Measurements from ENCODE around the gene MEF2D.

The MEF2D gene

GRCh38 chr1:156476501-156477298 is 23.9 kb downstream of the MEF2D start:
- H3K9me3 ChIP-seq (replicated peaks; ENCODE audit: insufficient read depth, low read length): no peaks in the 10 kb centered on the region
- DNase-seq: no peak
- no peaks in the 10 kb centered on the region for H3K27me3 ChIP-seq (replicated peaks; ENCODE audit: insufficient read depth, low read length)
- H3K36me3 ChIP-seq (replicated peaks; ENCODE audit: insufficient read depth, low read length): peaks cover 45% of the 10 kb centered on the region
- H3K4me3 ChIP-seq (ENCODE audit: low read length): no peak overlapping the region
- H4K20me1 ChIP-seq (ENCODE audit: insufficient read depth, low read length): no peaks in the 10 kb centered on the region
- peaks cover 88% of the 10 kb centered on the region for H3K79me2 ChIP-seq (ENCODE audit: low read length)
- no peak for TF ChIP-seq EZH2phosphoT487 (IDR thresholded peaks at IDR 0.05; ENCODE audit: low read length)
- TF ChIP-seq EZH2 (optimal IDR thresholded peaks at IDR 0.05; ENCODE audit: low read depth, low read length): no peak
- no peak for TF ChIP-seq CTCF (IDR thresholded peaks at IDR 0.05; ENCODE audit: low read length)
- no peaks in the 10 kb centered on the region for H3K9me2 ChIP-seq (replicated peaks; ENCODE audit: insufficient read depth, low read length)
- H3F3A ChIP-seq (ENCODE audit: insufficient read depth, low read length): peaks cover 13% of the 10 kb centered on the region
- H3K4me2 ChIP-seq (ENCODE audit: low read depth, low read length): no peak overlapping the region
- H3K4me1 ChIP-seq (ENCODE audit: low read length): peaks cover 9% of the 10 kb centered on the region
- no peak overlapping the region for H3K9ac ChIP-seq (ENCODE audit: low read length)
- no peak overlapping the region for H2AFZ ChIP-seq (ENCODE audit: low read length)
- H3K27ac ChIP-seq (ENCODE audit: low read length): no peak overlapping the region

- H3K9me3 ChIP-seq (replicated peaks; ENCODE audit: insufficient read depth, low read length): no peaks in the 10 kb centered on the region
- H3K9me2 ChIP-seq (replicated peaks; ENCODE audit: insufficient read depth, low read length): no peaks in the 10 kb centered on the region
- no peak overlapping the region for H3K9ac ChIP-seq (ENCODE audit: low read length)
- peaks cover 12% of the 10 kb centered on the region; the same call in 1 of the 2 replicates for H3F3A ChIP-seq (ENCODE audit: insufficient read depth, low read length)
- H3K4me3 ChIP-seq (ENCODE audit: low read length): no peak overlapping the region
- H2AFZ ChIP-seq (ENCODE audit: low read length): no peak overlapping the region
- no peaks in the 10 kb centered on the region for H3K27me3 ChIP-seq (replicated peaks; ENCODE audit: insufficient read depth, low read length)
- DNase-seq: no peak
- H3K36me3 ChIP-seq (replicated peaks; ENCODE audit: insufficient read depth, low read length): peaks cover 43% of the 10 kb centered on the region
- H3K4me2 ChIP-seq (ENCODE audit: low read depth, low read length): no peak overlapping the region
- no peak overlapping the region for H3K27ac ChIP-seq (ENCODE audit: low read length)
- H3K4me1 ChIP-seq (ENCODE audit: low read length): peaks cover under 1% of the 10 kb centered on the region
- TF ChIP-seq EZH2phosphoT487 (IDR thresholded peaks at IDR 0.05; ENCODE audit: low read length): no peak
- no peak for TF ChIP-seq CTCF (IDR thresholded peaks at IDR 0.05; ENCODE audit: low read length)
- TF ChIP-seq EZH2 (optimal IDR thresholded peaks at IDR 0.05; ENCODE audit: low read depth, low read length): no peak
- H3K79me2 ChIP-seq (ENCODE audit: low read length): peaks cover 83% of the 10 kb centered on the region
- H4K20me1 ChIP-seq (ENCODE audit: insufficient read depth, low read length): no peaks in the 10 kb centered on the region
Measured at GRCh38 chr1:156475568-156476500, 24.7 kb downstream of the MEF2D start.

- H3K36me3 ChIP-seq (replicated peaks; ENCODE audit: insufficient read depth, low read length): peaks cover 40% of the 10 kb centered on the region
- H3K4me2 ChIP-seq (ENCODE audit: low read depth, low read length): no peak overlapping the region
- H3K27ac ChIP-seq (ENCODE audit: low read length): no peak overlapping the region
- peaks cover 81% of the 10 kb centered on the region for H3K79me2 ChIP-seq (ENCODE audit: low read length)
- H3K4me3 ChIP-seq (ENCODE audit: low read length): no peak overlapping the region
- peaks cover 17% of the 10 kb centered on the region; the same call in 1 of the 2 replicates for H3F3A ChIP-seq (ENCODE audit: insufficient read depth, low read length)
- H4K20me1 ChIP-seq (ENCODE audit: insufficient read depth, low read length): no peaks in the 10 kb centered on the region
- H3K9me2 ChIP-seq (replicated peaks; ENCODE audit: insufficient read depth, low read length): no peaks in the 10 kb centered on the region
- no peaks in the 10 kb centered on the region for H3K27me3 ChIP-seq (replicated peaks; ENCODE audit: insufficient read depth, low read length)
- DNase-seq: no peak
- H2AFZ ChIP-seq (ENCODE audit: low read length): no peak overlapping the region
- no peak overlapping the region for H3K9ac ChIP-seq (ENCODE audit: low read length)
- no peaks in the 10 kb centered on the region for H3K9me3 ChIP-seq (replicated peaks; ENCODE audit: insufficient read depth, low read length)
- no peaks in the 10 kb centered on the region for H3K4me1 ChIP-seq (ENCODE audit: low read length)
- TF ChIP-seq EZH2phosphoT487 (IDR thresholded peaks at IDR 0.05; ENCODE audit: low read length) (no peak), CTCF (IDR thresholded peaks at IDR 0.05; ENCODE audit: low read length) (no peak), EZH2 (optimal IDR thresholded peaks at IDR 0.05; ENCODE audit: low read depth, low read length) (no peak)
Measured at GRCh38 chr1:156474966-156475365, 25.6 kb downstream of the MEF2D start.

All from MM.1S (cell line).